ENCODE results near the gene TGFBR2.

DNA sequence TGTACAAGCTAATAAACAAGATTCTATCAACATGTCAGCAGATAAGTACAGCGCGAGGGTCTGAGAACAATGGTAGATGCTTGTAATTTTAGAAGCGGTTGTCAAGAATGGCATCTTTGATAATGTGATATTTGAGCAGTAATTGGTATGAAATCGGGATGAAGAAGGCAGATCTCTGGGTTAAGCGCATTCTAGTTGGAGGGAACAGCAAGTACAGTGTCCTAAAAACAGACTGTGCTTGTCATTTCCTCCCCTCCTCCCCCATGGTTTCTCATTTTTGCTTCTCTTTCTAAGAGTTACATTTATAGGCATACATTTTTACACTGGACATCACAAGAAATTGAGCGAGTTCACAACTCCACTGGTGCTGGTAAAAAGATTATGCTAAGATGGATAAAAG is 23.3 kb downstream of the TGFBR2 start:
- TF ChIP-seq EZH2 (IDR thresholded peaks at IDR 0.05; ENCODE audit: insufficient read depth, poor library complexity, severe bottlenecking) = no peak
- no peak for TF ChIP-seq EZH2phosphoT487 (IDR thresholded peaks at IDR 0.05; ENCODE audit: insufficient read depth, low read depth)
